ENCODE data around the gene SCN5A.

DNA sequence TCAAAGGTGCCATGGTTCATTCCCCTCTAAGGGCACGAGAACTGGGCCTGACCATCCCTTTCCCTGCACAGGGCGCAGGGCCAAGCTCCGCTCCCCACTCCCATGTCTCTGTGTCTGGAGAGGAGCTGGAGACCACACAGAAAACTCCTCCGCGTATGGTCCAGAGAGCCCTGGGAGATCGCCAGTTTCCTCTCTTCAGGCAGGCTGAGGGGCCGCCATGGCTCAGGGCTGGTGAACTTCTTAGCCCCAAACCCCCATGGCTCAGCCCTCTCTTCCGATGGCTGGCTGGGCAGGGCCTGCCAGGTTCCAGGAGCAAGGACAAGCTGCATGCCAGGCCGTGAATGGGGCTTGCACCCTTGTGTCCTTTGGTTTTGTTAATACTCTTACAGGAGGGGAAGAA, 100.4 kb downstream of the SCN5A start:
- TF ChIP-seq EP300 (IDR thresholded peaks at IDR 0.05) (no peak), POLR2A (IDR thresholded peaks at IDR 0.05) (no peak)
